Endothelial cell of umbilical vein (primary cell): ENCODE results near the gene GIPR.

Experiments used
- EZH2 ChIP-seq: IDR thresholded peaks from 2 replicates; pipeline ENCODE4 v1.6.1; 2012; ENCODE audit warnings: borderline replicate concordance, low read depth, mild to moderate bottlenecking, moderate library complexity, low read length, inconsistent platforms; ENCODE audit not compliant: severe bottlenecking
- FOS ChIP-seq: IDR thresholded peaks from 2 replicates; pipeline ENCODE4 v1.6.1; 2011; ENCODE audit warnings: mild to moderate bottlenecking, low read length, moderate library complexity, borderline replicate concordance; ENCODE audit not compliant: insufficient read depth
- GATA2 ChIP-seq: IDR thresholded peaks from 2 replicates; pipeline ENCODE4 v1.7.0; 2011; ENCODE audit warnings: low read depth, mild to moderate bottlenecking, moderate library complexity, mixed read lengths, low read length; ENCODE audit not compliant: insufficient read length, insufficient read depth
- JUN ChIP-seq: IDR thresholded peaks from 2 replicates; pipeline ENCODE4 v1.6.1; 2011; ENCODE audit warnings: borderline replicate concordance, low read depth; ENCODE audit not compliant: insufficient read length, insufficient read depth
- MYC ChIP-seq: IDR thresholded peaks from one replicate; pipeline ENCODE4 v1.6.1; 2011; ENCODE audit warnings: mild to moderate bottlenecking, low read depth, low read length
- POLR2A ChIP-seq: IDR thresholded peaks from 2 replicates; pipeline ENCODE4 v1.6.1; 2012; ENCODE audit warnings: low read depth, mild to moderate bottlenecking, control low read depth, low read length
- POLR2AphosphoS5 ChIP-seq: IDR thresholded peaks from 2 replicates; pipeline ENCODE4 v1.6.1; 2012; ENCODE audit warnings: low read depth, mild to moderate bottlenecking, control low read depth, low read length, moderate library complexity; ENCODE audit not compliant: insufficient read depth
- TF ChIP-seq, protein P1 (sequence below), 2 donors: IDR thresholded peaks; 1 replicate in 1 of 2; 2 replicates in 1 of 2; pipeline ENCODE4 v1.5.1; 2011; ENCODE audit warnings: low read length in 2 of 2, mild to moderate bottlenecking in 2 of 2, moderate library complexity in 2 of 2, control low read depth in 1 of 2, inconsistent platforms in 1 of 2, low read depth in 1 of 2; ENCODE audit not compliant: insufficient read depth in 1 of 2; ENCODE audit errors: extremely low read depth in 1 of 2
- TF ChIP-seq, protein P2 (sequence below): IDR thresholded peaks from 2 replicates; pipeline ENCODE4 v1.6.1; 2011; ENCODE audit not compliant: insufficient read depth, insufficient read length

DNA sequence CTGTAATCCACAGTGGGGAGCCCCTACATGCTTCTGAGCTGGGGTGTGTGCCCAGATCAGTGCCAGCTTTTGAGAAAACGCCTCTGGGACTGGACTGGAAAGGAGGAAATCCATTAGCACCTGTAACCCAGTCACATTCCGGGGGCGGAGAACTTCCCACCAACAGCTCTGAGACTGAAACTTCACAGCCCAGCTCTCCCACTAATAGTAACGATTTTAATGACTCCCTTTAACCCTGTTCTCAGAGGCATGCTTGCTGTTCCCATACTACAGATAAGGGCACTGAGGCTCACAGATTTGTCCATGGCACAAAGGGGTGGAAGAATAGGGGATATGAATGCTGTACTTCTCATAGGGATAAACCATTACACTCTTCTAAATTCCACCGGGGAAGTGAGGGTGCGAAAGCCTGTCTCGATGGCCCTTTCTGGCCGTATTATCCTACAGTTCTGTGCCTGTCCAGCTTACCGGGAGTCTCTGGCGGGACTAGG, 61.8 kb downstream of the GIPR start:
- TF ChIP-seq, protein P1, sequence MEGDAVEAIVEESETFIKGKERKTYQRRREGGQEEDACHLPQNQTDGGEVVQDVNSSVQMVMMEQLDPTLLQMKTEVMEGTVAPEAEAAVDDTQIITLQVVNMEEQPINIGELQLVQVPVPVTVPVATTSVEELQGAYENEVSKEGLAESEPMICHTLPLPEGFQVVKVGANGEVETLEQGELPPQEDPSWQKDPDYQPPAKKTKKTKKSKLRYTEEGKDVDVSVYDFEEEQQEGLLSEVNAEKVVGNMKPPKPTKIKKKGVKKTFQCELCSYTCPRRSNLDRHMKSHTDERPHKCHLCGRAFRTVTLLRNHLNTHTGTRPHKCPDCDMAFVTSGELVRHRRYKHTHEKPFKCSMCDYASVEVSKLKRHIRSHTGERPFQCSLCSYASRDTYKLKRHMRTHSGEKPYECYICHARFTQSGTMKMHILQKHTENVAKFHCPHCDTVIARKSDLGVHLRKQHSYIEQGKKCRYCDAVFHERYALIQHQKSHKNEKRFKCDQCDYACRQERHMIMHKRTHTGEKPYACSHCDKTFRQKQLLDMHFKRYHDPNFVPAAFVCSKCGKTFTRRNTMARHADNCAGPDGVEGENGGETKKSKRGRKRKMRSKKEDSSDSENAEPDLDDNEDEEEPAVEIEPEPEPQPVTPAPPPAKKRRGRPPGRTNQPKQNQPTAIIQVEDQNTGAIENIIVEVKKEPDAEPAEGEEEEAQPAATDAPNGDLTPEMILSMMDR (IDR thresholded peaks at IDR 0.05; ENCODE audit: extremely low read depth in 1 of 2, insufficient read depth in 1 of 2, low read depth in 1 of 2, low read length in 2 of 2): no peak
- TF ChIP-seq MYC: no peak
- TF ChIP-seq FOS: no peak
- no peak for TF ChIP-seq GATA2
- no peak for TF ChIP-seq POLR2AphosphoS5
- TF ChIP-seq POLR2A: no peak
- TF ChIP-seq EZH2: no peak
- TF ChIP-seq, protein P2, sequence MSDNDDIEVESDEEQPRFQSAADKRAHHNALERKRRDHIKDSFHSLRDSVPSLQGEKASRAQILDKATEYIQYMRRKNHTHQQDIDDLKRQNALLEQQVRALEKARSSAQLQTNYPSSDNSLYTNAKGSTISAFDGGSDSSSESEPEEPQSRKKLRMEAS: no peak
- no peak for TF ChIP-seq JUN
